ENCODE measurements around the gene DCBLD1. TPM values are rescaled to one million over a fixed set of nuclear protein-coding genes. Genes with fewer than 3 reads are reported as not detected.

Gene DCBLD1
- total and polyA plus RNA-seq, 9 of the 15 experiments (the other 6 are each of a cell fraction or from before 2014, with no cell fraction given): 0.80 to 8.5 (median 6.8) TPM

DNA sequence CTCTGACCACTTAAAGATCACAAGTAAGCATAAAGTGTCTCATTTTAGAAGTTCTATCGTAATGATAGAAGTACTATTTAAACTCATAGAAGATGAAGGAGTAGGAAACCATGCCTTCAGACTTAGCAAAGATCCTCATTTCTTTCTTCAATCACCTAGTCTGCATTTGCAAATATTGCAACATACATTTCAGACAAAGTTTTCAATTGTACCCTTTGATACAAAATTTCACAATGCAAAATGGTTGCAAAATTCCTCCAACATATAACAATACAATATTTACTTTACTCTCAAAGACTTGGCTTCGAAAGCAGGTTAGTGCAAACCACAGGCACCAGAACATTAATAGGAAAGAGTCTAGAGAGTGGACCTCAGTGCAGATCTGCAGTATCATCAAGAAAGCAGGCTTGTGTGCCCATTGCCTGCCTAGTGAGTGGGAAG lies 40.6 kb upstream of the DCBLD1 start:
- Histone ChIP-seq H3K79me2 (ENCODE audit: control insufficient read depth, insufficient read depth, low read length) (no peaks in the 10 kb centered on the region), H3K9me3 (replicated peaks; ENCODE audit: control insufficient read depth, insufficient read depth, low read depth, low read length) (no peaks in the 10 kb centered on the region), H4K20me1 (replicated peaks; ENCODE audit: control insufficient read depth, insufficient read depth, low read length) (no peaks in the 10 kb centered on the region), H3K36me3 (ENCODE audit: control insufficient read depth, insufficient read depth, low read length) (no peaks in the 10 kb centered on the region), H3K4me1 (replicated peaks in 1 of 2; ENCODE audit: control insufficient read depth in 2 of 2, insufficient read depth in 2 of 2, low read length in 2 of 2) (no peaks in the 10 kb centered on the region), H3K9me1 (ENCODE audit: control insufficient read depth, insufficient read depth, low read length) (no peaks in the 10 kb centered on the region), H3K27ac (ENCODE audit: extremely low read depth, low read depth, low read length) (no peak overlapping the region), H2AFZ (ENCODE audit: low read depth, low read length) (no peak overlapping the region), H3K4me2 (ENCODE audit: insufficient read depth, low read length) (no peak overlapping the region), H3K27me3 (ENCODE audit: control insufficient read depth in 2 of 2, insufficient read depth in 2 of 2, low read length in 2 of 2) (peaks cover 0 to 1% of the 10 kb centered on the region in 2 experiments; a peak in 2 of 5 replicates), H3K9ac (ENCODE audit: insufficient read depth in 1 of 2, low read depth in 2 of 2, low read length in 2 of 2) (no peak overlapping the region), H3K4me3 (no peak overlapping the region)
- no peak for ATAC-seq
- FAIRE-seq: no peak
- BruUV-seq (replicated peaks): no TSS peak
- ChIA-PET CTCF (ENCODE audit: low intra/inter-chr PET ratio) (no interaction called here), POLR2A (no interaction called here)
- in situ Hi-C loops (cut with MboI): no loop called here
- intact Hi-C loops (cut with micrococcal nuclease): loop anchor here (10.0 kb wide), 2 partner anchors 393 to 467 kb away; no protein-coding TSS in a partner anchor
- TF ChIP-seq TCF7L2 (IDR thresholded peaks at IDR 0.05; ENCODE audit: low read depth, low read length): no peak
- TF ChIP-seq, protein P1, sequence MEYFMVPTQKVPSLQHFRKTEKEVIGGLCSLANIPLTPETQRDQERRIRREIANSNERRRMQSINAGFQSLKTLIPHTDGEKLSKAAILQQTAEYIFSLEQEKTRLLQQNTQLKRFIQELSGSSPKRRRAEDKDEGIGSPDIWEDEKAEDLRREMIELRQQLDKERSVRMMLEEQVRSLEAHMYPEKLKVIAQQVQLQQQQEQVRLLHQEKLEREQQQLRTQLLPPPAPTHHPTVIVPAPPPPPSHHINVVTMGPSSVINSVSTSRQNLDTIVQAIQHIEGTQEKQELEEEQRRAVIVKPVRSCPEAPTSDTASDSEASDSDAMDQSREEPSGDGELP (CRISPR knock-in tag; IDR thresholded peaks at IDR 0.05; ENCODE audit: borderline replicate concordance): no peak
- peak; percentile 77 for TF ChIP-seq CEBPB (tag; IDR thresholded peaks at IDR 0.05)
- TF ChIP-seq WHSC1 (IDR thresholded peaks at IDR 0.05; ENCODE audit: low read length): no peak
- no peak for TF ChIP-seq CEBPG (CRISPR knock-in tag; IDR thresholded peaks at IDR 0.05)
- TF ChIP-seq CEBPG (tag; conservative IDR thresholded peaks at IDR 0.05 in 1 of 2, IDR thresholded peaks at IDR 0.05 in 1 of 2): peak in 1 of 2 experiments; percentile 60; a peak in 2 of 4 replicates
- no peak for TF ChIP-seq PHF8 (IDR thresholded peaks at IDR 0.05; ENCODE audit: borderline replicate concordance, low read length)
- TF ChIP-seq SOX6 (IDR thresholded peaks at IDR 0.05): no peak
- DNase-seq (ENCODE audit: extremely low read depth in 1 of 4, low spot score in 3 of 4): no peak
- 0% methylated on average over 2 of the region's 2 CpGs for WGBS (ENCODE audit: insufficient coverage, low coverage, missing lambda C conversion rate)
